ENCODE results near the gene SUGCT. TPM values are rescaled to one million over a fixed set of nuclear protein-coding genes. Genes with fewer than 3 reads are reported as not detected.

SUGCT gene
- total RNA-seq, 1 experiment from 2014 or later: 1.5 TPM

DNA sequence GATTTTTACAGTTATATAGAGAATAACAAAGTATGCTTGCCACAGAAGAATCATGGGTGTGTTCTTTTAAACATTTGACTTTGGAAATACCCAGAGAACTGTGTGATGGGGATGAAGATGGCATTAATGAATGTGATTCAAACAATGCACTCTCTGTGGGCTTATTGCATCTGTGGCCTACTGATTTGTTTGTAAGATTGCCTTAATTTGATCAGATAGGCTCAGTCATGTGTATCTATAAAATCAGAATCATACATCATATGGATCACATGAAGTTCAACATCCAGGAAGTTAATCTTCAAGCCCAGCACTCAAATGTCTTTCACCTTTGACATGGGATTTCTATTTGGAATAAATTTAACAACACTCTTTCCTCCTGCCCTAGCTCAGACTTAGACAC is 410.9 kb downstream of the SUGCT start:
- no peak for DNase-seq (ENCODE audit: low spot score)
- no peak overlapping the region for H3K4me3 ChIP-seq (ENCODE audit: low read depth, low read length, poor library complexity, severe bottlenecking)
- H3K27me3 ChIP-seq (replicated peaks; ENCODE audit: insufficient read depth, low read depth, low read length, poor library complexity): no peaks in the 10 kb centered on the region
- intact Hi-C loops (cut with micrococcal nuclease; ENCODE audit: unreplicated experiment): no loop called here
- H3K36me3 ChIP-seq (ENCODE audit: insufficient read depth, low read length, poor library complexity, severe bottlenecking): no peaks in the 10 kb centered on the region
- no peak overlapping the region for H3K27ac ChIP-seq (ENCODE audit: low read depth, low read length, poor library complexity, severe bottlenecking)
- BruUV-seq (replicated peaks): no TSS peak
- CTCF ChIA-PET: no interaction called here
- POLR2A ChIA-PET (ENCODE audit: low non-redundant PET): no interaction called here
- H3K9me3 ChIP-seq (ENCODE audit: low read depth, low read length, poor library complexity, severe bottlenecking): no peaks in the 10 kb centered on the region
- H3K4me1 ChIP-seq (ENCODE audit: insufficient read depth, low read length, poor library complexity, severe bottlenecking): no peaks in the 10 kb centered on the region
- TF ChIP-seq, protein P1, sequence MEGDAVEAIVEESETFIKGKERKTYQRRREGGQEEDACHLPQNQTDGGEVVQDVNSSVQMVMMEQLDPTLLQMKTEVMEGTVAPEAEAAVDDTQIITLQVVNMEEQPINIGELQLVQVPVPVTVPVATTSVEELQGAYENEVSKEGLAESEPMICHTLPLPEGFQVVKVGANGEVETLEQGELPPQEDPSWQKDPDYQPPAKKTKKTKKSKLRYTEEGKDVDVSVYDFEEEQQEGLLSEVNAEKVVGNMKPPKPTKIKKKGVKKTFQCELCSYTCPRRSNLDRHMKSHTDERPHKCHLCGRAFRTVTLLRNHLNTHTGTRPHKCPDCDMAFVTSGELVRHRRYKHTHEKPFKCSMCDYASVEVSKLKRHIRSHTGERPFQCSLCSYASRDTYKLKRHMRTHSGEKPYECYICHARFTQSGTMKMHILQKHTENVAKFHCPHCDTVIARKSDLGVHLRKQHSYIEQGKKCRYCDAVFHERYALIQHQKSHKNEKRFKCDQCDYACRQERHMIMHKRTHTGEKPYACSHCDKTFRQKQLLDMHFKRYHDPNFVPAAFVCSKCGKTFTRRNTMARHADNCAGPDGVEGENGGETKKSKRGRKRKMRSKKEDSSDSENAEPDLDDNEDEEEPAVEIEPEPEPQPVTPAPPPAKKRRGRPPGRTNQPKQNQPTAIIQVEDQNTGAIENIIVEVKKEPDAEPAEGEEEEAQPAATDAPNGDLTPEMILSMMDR (conservative IDR thresholded peaks at IDR 0.05; ENCODE audit: low read depth, low read length): no peak
- TF ChIP-seq EZH2 (IDR thresholded peaks at IDR 0.05; ENCODE audit: borderline replicate concordance, low read depth, low read length, poor library complexity, severe bottlenecking): no peak

DNA sequence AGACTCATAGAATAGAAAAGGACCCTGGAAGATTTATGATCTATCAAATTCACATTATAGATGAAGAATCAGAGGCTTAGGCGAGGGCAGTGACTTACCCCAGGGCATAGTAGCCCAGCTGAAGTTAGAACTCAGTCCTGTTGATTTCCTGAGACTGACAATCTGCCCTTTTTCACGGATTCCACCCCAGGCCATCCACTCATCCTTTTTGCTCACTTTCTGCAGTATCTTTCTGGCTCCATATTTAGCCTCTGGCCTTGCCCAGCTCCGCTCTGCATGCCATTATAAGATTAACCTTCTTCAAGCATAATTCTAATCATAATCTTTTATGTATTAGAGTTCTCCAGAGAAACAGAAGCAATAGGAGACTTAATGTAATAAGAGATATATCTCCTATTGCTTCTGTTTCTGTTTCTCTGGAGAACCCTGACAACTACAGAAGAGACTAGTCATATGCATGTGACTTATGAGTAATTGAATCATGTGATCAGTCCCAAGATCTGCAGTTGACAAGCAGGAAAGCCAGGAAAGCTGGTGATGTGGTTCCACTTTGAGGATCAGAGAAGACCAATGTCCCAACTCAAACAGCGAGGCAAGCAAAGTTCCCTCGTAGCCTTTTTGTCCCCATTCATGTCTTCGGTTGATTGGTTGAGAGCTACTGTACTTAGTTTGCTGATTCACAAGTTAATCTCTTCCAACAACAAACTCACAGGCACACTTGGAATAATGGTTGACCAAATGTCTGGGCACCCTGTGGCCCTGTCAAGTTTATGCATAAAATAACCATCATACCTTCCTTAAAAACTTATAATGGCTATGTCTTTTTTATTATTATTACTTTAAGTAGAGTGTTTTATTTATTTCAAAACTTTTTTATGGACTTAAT is 412.1 kb downstream of the SUGCT start:
- H3K4me3 ChIP-seq (ENCODE audit: low read depth, low read length, poor library complexity, severe bottlenecking): no peak overlapping the region
- POLR2A ChIA-PET (ENCODE audit: low non-redundant PET): no interaction called here
- H3K36me3 ChIP-seq (ENCODE audit: insufficient read depth, low read length, poor library complexity, severe bottlenecking): no peaks in the 10 kb centered on the region
- BruUV-seq (replicated peaks): no TSS peak
- intact Hi-C loops (cut with micrococcal nuclease; ENCODE audit: unreplicated experiment): no loop called here
- DNase-seq (ENCODE audit: low spot score): no peak
- no peak overlapping the region for H3K27ac ChIP-seq (ENCODE audit: low read depth, low read length, poor library complexity, severe bottlenecking)
- no peaks in the 10 kb centered on the region for H3K9me3 ChIP-seq (ENCODE audit: low read depth, low read length, poor library complexity, severe bottlenecking)
- H3K4me1 ChIP-seq (ENCODE audit: insufficient read depth, low read length, poor library complexity, severe bottlenecking): no peaks in the 10 kb centered on the region
- H3K27me3 ChIP-seq (replicated peaks; ENCODE audit: insufficient read depth, low read depth, low read length, poor library complexity): no peaks in the 10 kb centered on the region
- CTCF ChIA-PET: no interaction called here
- no peak for TF ChIP-seq EZH2 (IDR thresholded peaks at IDR 0.05; ENCODE audit: borderline replicate concordance, low read depth, low read length, poor library complexity, severe bottlenecking)
- TF ChIP-seq, protein P1 (conservative IDR thresholded peaks at IDR 0.05; ENCODE audit: low read depth, low read length): no peak

DNA sequence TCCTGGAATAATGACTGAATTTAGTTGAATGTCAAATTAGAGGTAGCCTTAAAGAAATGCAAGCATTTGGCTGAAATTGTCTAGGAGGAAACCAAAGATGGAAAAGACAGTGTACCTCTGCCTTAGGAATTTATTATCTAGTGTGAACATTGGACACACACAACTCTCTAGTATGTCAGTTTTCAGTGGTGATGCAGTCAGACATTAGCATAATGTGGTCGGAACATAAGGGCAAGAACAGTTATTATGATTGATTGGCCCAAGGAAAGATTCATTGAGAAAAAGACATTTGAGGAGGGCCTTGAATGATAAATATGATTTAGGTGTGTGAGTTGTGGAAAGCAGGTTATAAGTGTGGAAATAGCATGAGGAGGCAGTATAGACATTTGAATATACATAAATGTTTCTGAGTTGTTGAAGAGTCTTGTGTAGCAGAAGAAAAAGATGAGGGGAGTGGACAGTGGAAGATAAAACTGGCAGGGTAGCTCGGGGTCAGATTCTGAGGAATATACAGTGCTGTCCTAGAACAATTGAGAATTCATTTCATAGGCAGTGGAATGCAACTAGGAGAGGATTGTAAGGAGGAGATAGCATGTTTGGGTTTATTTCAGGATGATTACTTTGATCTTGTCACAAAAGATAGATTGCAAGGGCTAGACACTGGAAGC is 414.7 kb downstream of the SUGCT start:
- intact Hi-C loops (cut with micrococcal nuclease; ENCODE audit: unreplicated experiment): no loop called here
- no peaks in the 10 kb centered on the region for H3K36me3 ChIP-seq (ENCODE audit: insufficient read depth, low read length, poor library complexity, severe bottlenecking)
- no peak overlapping the region for H3K4me3 ChIP-seq (ENCODE audit: low read depth, low read length, poor library complexity, severe bottlenecking)
- no peak for DNase-seq (ENCODE audit: low spot score)
- H3K9me3 ChIP-seq (ENCODE audit: low read depth, low read length, poor library complexity, severe bottlenecking): no peaks in the 10 kb centered on the region
- H3K4me1 ChIP-seq (ENCODE audit: insufficient read depth, low read length, poor library complexity, severe bottlenecking): no peaks in the 10 kb centered on the region
- no peaks in the 10 kb centered on the region for H3K27me3 ChIP-seq (replicated peaks; ENCODE audit: insufficient read depth, low read depth, low read length, poor library complexity)
- H3K27ac ChIP-seq (ENCODE audit: low read depth, low read length, poor library complexity, severe bottlenecking): no peak overlapping the region
- TF ChIP-seq, protein P1 (conservative IDR thresholded peaks at IDR 0.05; ENCODE audit: low read depth, low read length): no peak
- TF ChIP-seq EZH2 (IDR thresholded peaks at IDR 0.05; ENCODE audit: borderline replicate concordance, low read depth, low read length, poor library complexity, severe bottlenecking): no peak
- ChIA-PET POLR2A (ENCODE audit: low non-redundant PET) (no interaction called here), CTCF (no interaction called here)
- BruUV-seq (replicated peaks): no TSS peak

All from A673 (cell line).